ENCODE data around the gene BMP2K.

GRCh38 chr4:78763251-78763650, 12.9 kb upstream of the BMP2K start:
- no peak for TF ChIP-seq POLR2AphosphoS5 (IDR thresholded peaks at IDR 0.05; ENCODE audit: low read depth, low read length)
- TF ChIP-seq POLR2A (IDR thresholded peaks at IDR 0.05; ENCODE audit: low read depth, low read length): no peak
- no peak for TF ChIP-seq SPI1 (IDR thresholded peaks at IDR 0.05; ENCODE audit: low read depth, low read length)
- TF ChIP-seq TAF1 (IDR thresholded peaks at IDR 0.05; ENCODE audit: low read depth, low read length): no peak
- no peak for TF ChIP-seq POU2F2 (IDR thresholded peaks at IDR 0.05; ENCODE audit: low read depth, low read length)
- no peak for TF ChIP-seq PAX5 (IDR thresholded peaks at IDR 0.05; ENCODE audit: insufficient read depth, low read length, severe bottlenecking)
